ENCODE results near the gene COL18A1.

DNA sequence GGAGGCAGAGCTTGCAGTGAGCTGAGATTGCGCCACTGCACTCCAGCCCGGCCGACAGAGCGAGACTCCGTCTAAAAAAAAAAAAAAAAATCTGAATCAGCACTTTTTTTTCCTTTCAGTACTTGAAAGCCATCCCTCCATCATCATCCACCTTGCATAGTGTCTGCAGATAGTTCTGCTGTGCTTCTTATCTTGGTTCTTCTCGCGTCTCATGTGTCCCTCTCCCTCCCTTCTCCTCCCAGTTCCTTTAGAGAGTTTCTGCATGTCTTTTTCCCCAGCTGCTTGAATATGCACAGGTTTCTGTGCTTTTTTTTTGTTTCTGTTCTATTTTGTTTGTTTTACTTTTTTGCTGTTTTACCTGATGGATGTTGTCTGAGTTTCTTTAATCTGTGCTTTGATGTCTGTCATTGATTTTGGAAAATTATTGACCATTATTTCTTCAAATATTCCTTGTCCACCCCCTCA is 3.9 kb upstream of the COL18A1 start:
- TF ChIP-seq, protein P1, sequence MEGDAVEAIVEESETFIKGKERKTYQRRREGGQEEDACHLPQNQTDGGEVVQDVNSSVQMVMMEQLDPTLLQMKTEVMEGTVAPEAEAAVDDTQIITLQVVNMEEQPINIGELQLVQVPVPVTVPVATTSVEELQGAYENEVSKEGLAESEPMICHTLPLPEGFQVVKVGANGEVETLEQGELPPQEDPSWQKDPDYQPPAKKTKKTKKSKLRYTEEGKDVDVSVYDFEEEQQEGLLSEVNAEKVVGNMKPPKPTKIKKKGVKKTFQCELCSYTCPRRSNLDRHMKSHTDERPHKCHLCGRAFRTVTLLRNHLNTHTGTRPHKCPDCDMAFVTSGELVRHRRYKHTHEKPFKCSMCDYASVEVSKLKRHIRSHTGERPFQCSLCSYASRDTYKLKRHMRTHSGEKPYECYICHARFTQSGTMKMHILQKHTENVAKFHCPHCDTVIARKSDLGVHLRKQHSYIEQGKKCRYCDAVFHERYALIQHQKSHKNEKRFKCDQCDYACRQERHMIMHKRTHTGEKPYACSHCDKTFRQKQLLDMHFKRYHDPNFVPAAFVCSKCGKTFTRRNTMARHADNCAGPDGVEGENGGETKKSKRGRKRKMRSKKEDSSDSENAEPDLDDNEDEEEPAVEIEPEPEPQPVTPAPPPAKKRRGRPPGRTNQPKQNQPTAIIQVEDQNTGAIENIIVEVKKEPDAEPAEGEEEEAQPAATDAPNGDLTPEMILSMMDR (IDR thresholded peaks at IDR 0.05): no peak
- TF ChIP-seq EZH2 (IDR thresholded peaks at IDR 0.05; ENCODE audit: borderline replicate concordance, insufficient read depth, low read depth, low read length, poor library complexity, severe bottlenecking): no peak
